HepG2 (cell line): ENCODE data around the gene ARHGAP15. TPM values are rescaled to one million over a fixed set of nuclear protein-coding genes. Genes with fewer than 3 reads are reported as not detected.

Experiments used
- ATAC-seq: fragments of 200-7000 bp; cut with Tn5 transposase; 3 replicates; pipeline ENCODE4 v1.9.1; 2020; ENCODE audit warnings: mild to moderate bottlenecking, moderate library complexity
- BruUV-seq: library from RNA; stranded (reverse); fragments of 400-500 nt; replicated peaks from 2 replicates; lab custom pipeline; 2021; lab: Mats Ljungman, UMichigan
- CTCF ChIA-PET: fragments of 300-600 bp; formaldehyde crosslinking; extraction: SDS; loops from one replicate; lab custom pipeline; 2021; ENCODE audit warnings: low total read pairs, inconsistent platforms, low intra/inter-chr PET ratio; lab: Yijun Ruan, JAX
- POLR2A ChIA-PET: fragments of 350-600 bp; sonication (Branson Sonifier 250); formaldehyde crosslinking; loops from one replicate; lab custom pipeline; 2020; ENCODE audit warnings: antibody characterized with exemption, inconsistent platforms; lab: Yijun Ruan, JAX
- DNase-seq: peaks from one replicate; pipeline ENCODE4 v3.0.0-alpha.2; 2015; ENCODE audit warnings: low spot score
- FAIRE-seq: peaks from 3 replicates; lab custom pipeline; 2011; peaks lifted over from hg19 to GRCh38; lab: Jason Lieb, UNC
- H2AFZ ChIP-seq: one replicate; pipeline ENCODE4 v1.6.1; 2011; ENCODE audit warnings: low read length, inconsistent platforms
- H3K27ac ChIP-seq: fragments of 300-600 bp; 3 replicates; pipeline ENCODE4 v1.8.0; 2011; ENCODE audit warnings: mixed run types, mild to moderate bottlenecking, mixed read lengths, low read length, inconsistent platforms; ENCODE audit not compliant: insufficient read depth; ENCODE audit errors: extremely low read length
- H3K27me3 ChIP-seq, 2 experiments: fragments of 200-600 bp in 1 of 2; 2 replicates in 1 of 2; 3 replicates in 1 of 2; pipeline versions ENCODE4 v1.6.0 to v1.8.0; 2011; ENCODE audit warnings: low read length in 2 of 2, mild to moderate bottlenecking in 2 of 2, moderate library complexity in 2 of 2, inconsistent platforms in 1 of 2; ENCODE audit not compliant: insufficient read depth in 2 of 2, control insufficient read depth in 1 of 2
- H3K36me3 ChIP-seq, 2 experiments: fragments of 200-600 bp in 1 of 2; replicated peaks in 1 of 2; 2 replicates in 1 of 2; 3 replicates in 1 of 2; pipeline versions ENCODE4 v1.5.1 to v1.8.0; 2011; ENCODE audit warnings: low read length in 2 of 2, inconsistent platforms in 1 of 2; ENCODE audit not compliant: insufficient read depth in 2 of 2, control insufficient read depth in 1 of 2
- H3K4me1 ChIP-seq: 2 replicates; pipeline ENCODE4 v1.5.1; 2012; ENCODE audit warnings: low read length, inconsistent platforms; ENCODE audit not compliant: insufficient read depth
- H3K4me2 ChIP-seq: 2 replicates; pipeline ENCODE4 v1.6.0; 2011; ENCODE audit warnings: low read depth, low read length, inconsistent platforms
- H3K4me3 ChIP-seq, 3 experiments: fragments of 200-600 bp in 1 of 3; sonication (generic), shearing (Covaris generic) in 1 of 3; replicated peaks in 1 of 3; 2 replicates each; pipeline ENCODE4 v1.5.1; 2011 to 2016; ENCODE audit warnings: low read length in 3 of 3, inconsistent platforms in 2 of 3, low read depth in 2 of 3, mild to moderate bottlenecking in 2 of 3, control low read depth in 1 of 3, mixed read lengths in 1 of 3; ENCODE audit not compliant: insufficient read depth in 1 of 3
- H3K79me2 ChIP-seq: one replicate; pipeline ENCODE4 v1.6.1; 2011; ENCODE audit warnings: low read length, inconsistent platforms; ENCODE audit not compliant: insufficient read depth
- H3K9ac ChIP-seq: 2 replicates; pipeline ENCODE4 v1.6.0; 2011; ENCODE audit warnings: mild to moderate bottlenecking, low read depth, low read length, inconsistent platforms; ENCODE audit not compliant: insufficient read depth
- H3K9me3 ChIP-seq: 2 replicates; pipeline ENCODE4 v1.5.1; 2012; ENCODE audit warnings: mild to moderate bottlenecking, low read length
- H4K20me1 ChIP-seq: 2 replicates; pipeline ENCODE4 v1.6.0; 2011; ENCODE audit warnings: inconsistent platforms, mild to moderate bottlenecking, low read length, moderate library complexity; ENCODE audit not compliant: insufficient read depth
- IRX3 ChIP-seq: sonication (generic); formaldehyde crosslinking; IDR thresholded peaks from 2 replicates; pipeline ENCODE4 v1.8.1; 2023; ENCODE audit warnings: mild to moderate bottlenecking, low read depth, missing genetic modification reagents, borderline replicate concordance
- ISL2 ChIP-seq: sonication (generic); formaldehyde crosslinking; IDR thresholded peaks from 2 replicates; pipeline ENCODE4 v1.5.0; 2020; ENCODE audit warnings: missing genetic modification reagents
- MEF2D ChIP-seq: sonication (generic); formaldehyde crosslinking; IDR thresholded peaks from 2 replicates; pipeline ENCODE4 v1.5.1; 2020; ENCODE audit warnings: mild to moderate bottlenecking, missing genetic modification reagents
- ZNF17 ChIP-seq: sonication (generic); formaldehyde crosslinking; IDR thresholded peaks from 2 replicates; pipeline ENCODE4 v1.5.0; 2020; ENCODE audit warnings: mild to moderate bottlenecking, missing genetic modification reagents
- ZNF234 ChIP-seq: sonication (generic); formaldehyde crosslinking; conservative IDR thresholded peaks from 2 replicates; pipeline ENCODE4 v1.5.1; 2020; ENCODE audit warnings: mild to moderate bottlenecking, missing genetic modification reagents
- ZSCAN12 ChIP-seq: sonication (generic); formaldehyde crosslinking; IDR thresholded peaks from 2 replicates; pipeline ENCODE4 v1.9.0; 2021; ENCODE audit warnings: mild to moderate bottlenecking, missing genetic modification reagents
- WGBS: methylation state at CpG from one replicate; pipeline ENCODE4 v1.1.6; 2017; ENCODE audit warnings: low lambda C conversion rate; 5-methylcytosine and 5-hydroxymethylcytosine counted together
- in situ Hi-C: cut with HindIII; loops from 2 replicates; pipeline ENCODE4 v1.10.0; 2017; ENCODE audit warnings: low pct_unique_long_range_greater_than_20kb; ENCODE audit not compliant: extremely low pct_ligation_motif_present
- intact Hi-C: fragments of 100-400 bp; cut with micrococcal nuclease; formaldehyde crosslinking; loops from one replicate; pipeline ENCODE4 v1.10.0; 2022; ENCODE audit not compliant: unreplicated experiment
- polyA plus RNA-seq, 8 experiments: library from polyadenylated mRNA; depleted of rRNA in 3 of 8; stranded (reverse) in 7 of 8; unstranded in 1 of 8; fragments of >200 nt; fragmentation: Illumina TruSeq in 4 of 8; extraction: Trizol in 4 of 8; gene quantifications; 2 replicates each; pipeline versions ENCODE4 v1.2.1 to v1.2.3, GENCODE V29; 2011 to 2016; ENCODE audit warnings: low read depth in 4 of 8, missing spikeins in 1 of 8, mixed read lengths in 1 of 8; ENCODE audit not compliant: insufficient read depth in 1 of 8
- total RNA-seq, 5 experiments: library from RNA; depleted of rRNA; stranded (reverse); fragments of >200 nt; fragmentation: Illumina TruSeq; extraction: Trizol; gene quantifications; 2 replicates each; pipeline ENCODE4 v1.2.3, GENCODE V29; 2016; ENCODE audit warnings: low read depth in 1 of 5
- TF ChIP-seq, protein P1 (sequence below): sonication (generic); formaldehyde crosslinking; IDR thresholded peaks from 2 replicates; pipeline ENCODE4 v1.8.1; 2023; ENCODE audit warnings: mild to moderate bottlenecking, missing genetic modification reagents

The ARHGAP15 gene
- total and polyA plus RNA-seq, 2 of the 13 experiments (the other 11 are each of a cell fraction or from before 2014, with no cell fraction given) = 0.04 TPM; not detected in 1

DNA sequence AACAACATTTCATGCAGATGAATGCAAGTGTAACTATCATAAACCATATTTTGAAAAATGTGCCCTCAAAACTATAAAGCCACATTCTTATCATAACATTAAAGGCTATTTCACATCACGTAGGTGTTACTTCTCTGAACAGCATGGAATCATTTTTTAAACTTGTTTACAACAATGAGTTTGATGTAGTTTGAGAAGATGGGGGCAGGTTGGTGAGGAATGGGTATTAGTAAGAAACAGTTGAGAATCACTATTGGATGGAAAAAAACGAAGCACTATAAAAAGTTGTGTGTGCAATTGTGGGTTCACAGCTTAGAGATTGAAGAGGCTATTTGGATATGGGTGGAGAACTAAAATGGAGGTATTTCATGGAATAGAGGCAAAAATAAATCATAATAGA, 569.1 kb downstream of the ARHGAP15 start (continued):
- TF ChIP-seq ZNF17 (CRISPR knock-in tag) = no peak
- TF ChIP-seq, protein P1, sequence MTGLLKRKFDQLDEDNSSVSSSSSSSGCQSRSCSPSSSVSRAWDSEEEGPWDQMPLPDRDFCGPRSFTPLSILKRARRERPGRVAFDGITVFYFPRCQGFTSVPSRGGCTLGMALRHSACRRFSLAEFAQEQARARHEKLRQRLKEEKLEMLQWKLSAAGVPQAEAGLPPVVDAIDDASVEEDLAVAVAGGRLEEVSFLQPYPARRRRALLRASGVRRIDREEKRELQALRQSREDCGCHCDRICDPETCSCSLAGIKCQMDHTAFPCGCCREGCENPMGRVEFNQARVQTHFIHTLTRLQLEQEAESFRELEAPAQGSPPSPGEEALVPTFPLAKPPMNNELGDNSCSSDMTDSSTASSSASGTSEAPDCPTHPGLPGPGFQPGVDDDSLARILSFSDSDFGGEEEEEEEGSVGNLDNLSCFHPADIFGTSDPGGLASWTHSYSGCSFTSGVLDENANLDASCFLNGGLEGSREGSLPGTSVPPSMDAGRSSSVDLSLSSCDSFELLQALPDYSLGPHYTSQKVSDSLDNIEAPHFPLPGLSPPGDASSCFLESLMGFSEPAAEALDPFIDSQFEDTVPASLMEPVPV (CRISPR knock-in tag) = no peak

DNA sequence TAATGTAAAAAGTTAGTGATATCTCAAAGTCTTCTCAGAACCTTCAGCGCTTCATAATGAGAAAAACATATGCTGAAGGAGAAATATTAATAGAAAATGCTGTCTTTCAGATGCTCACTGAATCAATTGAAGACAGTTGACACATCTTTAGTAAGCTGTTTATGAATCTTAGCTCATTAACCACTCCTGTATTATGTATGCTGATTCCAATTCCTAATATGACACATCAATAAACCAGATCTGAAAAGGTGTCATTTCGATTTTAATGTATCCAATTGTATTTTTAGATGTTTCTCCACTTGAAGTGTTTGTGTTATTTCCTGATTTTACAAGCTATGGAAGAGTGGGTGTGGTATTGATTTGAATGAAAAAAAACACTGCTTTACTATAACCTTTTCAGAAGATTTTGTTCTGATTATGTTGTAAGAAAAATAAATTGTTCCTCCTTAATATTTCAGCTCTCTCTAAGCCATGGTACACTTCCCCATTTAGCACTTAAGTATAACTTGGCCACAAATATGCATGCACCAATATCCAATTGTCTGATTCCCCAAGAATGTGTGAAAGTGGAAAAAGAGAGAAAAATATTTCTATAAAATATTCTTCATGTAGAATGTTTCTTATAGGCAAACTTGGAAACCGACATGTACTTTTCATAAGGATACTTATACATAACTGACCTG, 569.8 kb downstream of the ARHGAP15 start:
- DNase-seq (no peak), FAIRE-seq (no peak)
- H3K36me3 ChIP-seq = no peaks in the 10 kb centered on the region
- H3K9ac ChIP-seq = no peak overlapping the region
- H3K4me1 ChIP-seq = no peaks in the 10 kb centered on the region
- 2% methylated on average over 3 of the region's 3 CpGs for WGBS
- H3K27ac ChIP-seq = no peak overlapping the region
- H3K4me2 ChIP-seq = no peak overlapping the region
- H2AFZ ChIP-seq = no peak overlapping the region
- no peaks in the 10 kb centered on the region for H3K27me3 ChIP-seq
- no TSS peak for BruUV-seq
- in situ Hi-C loops = no loop called here
- no peaks in the 10 kb centered on the region for H4K20me1 ChIP-seq
- TF ChIP-seq MEF2D (CRISPR knock-in tag) (no peak), ZSCAN12 (CRISPR knock-in tag) (no peak), ZNF17 (CRISPR knock-in tag) (no peak), ISL2 (no peak), ZNF234 (CRISPR knock-in tag) (no peak), IRX3 (CRISPR knock-in tag) (no peak)
- TF ChIP-seq, all 625 proteins: peak for 0
- Histone ChIP-seq H3K79me2 (no peaks in the 10 kb centered on the region), H3K9me3 (no peaks in the 10 kb centered on the region), H3K4me3 (no peak overlapping the region)
- intact Hi-C loops = no loop called here
- no peak for ATAC-seq
- ChIA-PET CTCF (no interaction called here), POLR2A (no interaction called here)
